Liver (tissue), 9 donors: ENCODE measurements around the gene SMIM1. TPM values are rescaled to one million over a fixed set of nuclear protein-coding genes. Genes with fewer than 3 reads are reported as not detected.

ENCODE experiments used
- DNase-seq: peaks from one replicate; pipeline ENCODE4 v3.0.0-alpha.2; 2017; ENCODE audit warnings: low spot score
- H3K27ac ChIP-seq, 2 donors: one replicate each; pipeline ENCODE4 v1.7.0; 2013; ENCODE audit warnings: inconsistent platforms in 2 of 2, low read length in 2 of 2, control low read depth in 1 of 2, low read depth in 1 of 2, mild to moderate bottlenecking in 1 of 2
- H3K27me3 ChIP-seq, 4 donors: one replicate each; pipeline versions ENCODE4 v1.6.1 to v1.7.0; 2013; ENCODE audit warnings: low read length in 3 of 4, inconsistent platforms in 1 of 4, mild to moderate bottlenecking in 1 of 4, moderate library complexity in 1 of 4; ENCODE audit not compliant: control insufficient read depth in 4 of 4, insufficient read depth in 4 of 4
- H3K36me3 ChIP-seq, 4 donors: one replicate each; pipeline versions ENCODE4 v1.6.1 to v1.7.0; 2013; ENCODE audit warnings: low read length in 3 of 4, mild to moderate bottlenecking in 3 of 4, low read depth in 1 of 4, moderate library complexity in 1 of 4; ENCODE audit not compliant: control insufficient read depth in 4 of 4, insufficient read depth in 3 of 4
- H3K4me1 ChIP-seq, 4 donors: one replicate each; pipeline versions ENCODE4 v1.6.1 to v1.7.0; 2013; ENCODE audit warnings: low read length in 3 of 4, mild to moderate bottlenecking in 3 of 4, moderate library complexity in 1 of 4; ENCODE audit not compliant: control insufficient read depth in 4 of 4, insufficient read depth in 4 of 4
- H3K4me3 ChIP-seq, 3 donors: one replicate each; pipeline versions ENCODE4 v1.6.1 to v1.7.0; 2013; ENCODE audit warnings: low read length in 3 of 3, control low read depth in 1 of 3, low read depth in 1 of 3, mild to moderate bottlenecking in 1 of 3
- H3K9ac ChIP-seq, 2 donors: one replicate each; pipeline ENCODE4 v1.7.0; 2013; ENCODE audit warnings: low read length in 2 of 2, mild to moderate bottlenecking in 2 of 2, moderate library complexity in 2 of 2, control low read depth in 1 of 2, low read depth in 1 of 2
- H3K9me3 ChIP-seq, 4 donors: one replicate each; pipeline versions ENCODE4 v1.6.1 to v1.7.0; 2013; ENCODE audit warnings: low read length in 3 of 4; ENCODE audit not compliant: control insufficient read depth in 4 of 4
- ATF3 ChIP-seq: IDR thresholded peaks from 2 replicates; pipeline ENCODE4 v1.6.1; 2016; ENCODE audit warnings: antibody characterized with exemption
- EGR1 ChIP-seq, 2 donors: IDR thresholded peaks; 2 replicates each; pipeline ENCODE4 v1.6.1; 2016 to 2018; ENCODE audit warnings: antibody characterized with exemption in 2 of 2, low read depth in 2 of 2
- FOXA1 ChIP-seq: IDR thresholded peaks from 2 replicates; pipeline ENCODE4 v1.6.1; 2016; ENCODE audit warnings: antibody characterized with exemption
- FOXA2 ChIP-seq: IDR thresholded peaks from 2 replicates; pipeline ENCODE4 v1.6.1; 2016; ENCODE audit warnings: antibody characterized with exemption
- GABPA ChIP-seq, 2 donors: IDR thresholded peaks in 1 of 2; conservative IDR thresholded peaks in 1 of 2; 2 replicates each; pipeline ENCODE4 v1.6.1; 2016; ENCODE audit warnings: antibody characterized with exemption in 2 of 2, mild to moderate bottlenecking in 1 of 2, moderate library complexity in 1 of 2
- HNF4A ChIP-seq, 2 donors: conservative IDR thresholded peaks; 2 replicates each; pipeline ENCODE4 v1.6.1; 2016; ENCODE audit warnings: antibody characterized with exemption in 2 of 2, mild to moderate bottlenecking in 2 of 2
- HNF4G ChIP-seq: IDR thresholded peaks from 2 replicates; pipeline ENCODE4 v1.6.1; 2016; ENCODE audit warnings: antibody characterized with exemption
- JUND ChIP-seq, 2 donors: IDR thresholded peaks; 2 replicates each; pipeline ENCODE4 v1.6.1; 2016; ENCODE audit warnings: antibody characterized with exemption in 2 of 2
- MAX ChIP-seq: IDR thresholded peaks from 2 replicates; pipeline ENCODE4 v1.6.1; 2016; ENCODE audit warnings: antibody characterized with exemption
- NR2F2 ChIP-seq: IDR thresholded peaks from 2 replicates; pipeline ENCODE4 v1.6.1; 2016; ENCODE audit warnings: antibody characterized with exemption
- RAD21 ChIP-seq, 2 donors: IDR thresholded peaks; 2 replicates each; pipeline ENCODE4 v1.6.1; 2016; ENCODE audit warnings: antibody characterized with exemption in 2 of 2, mild to moderate bottlenecking in 2 of 2
- RXRA ChIP-seq, 2 donors: IDR thresholded peaks; 2 replicates each; pipeline ENCODE4 v1.6.1; 2017 to 2018; ENCODE audit warnings: antibody characterized with exemption in 2 of 2, mild to moderate bottlenecking in 1 of 2
- SP1 ChIP-seq: IDR thresholded peaks from 2 replicates; pipeline ENCODE4 v1.6.1; 2018; ENCODE audit warnings: antibody characterized with exemption, mild to moderate bottlenecking
- TAF1 ChIP-seq: conservative IDR thresholded peaks from 2 replicates; pipeline ENCODE4 v1.6.1; 2016; ENCODE audit warnings: antibody characterized with exemption, mild to moderate bottlenecking
- YY1 ChIP-seq: IDR thresholded peaks from 2 replicates; pipeline ENCODE4 v1.6.1; 2016; ENCODE audit warnings: antibody characterized with exemption, mild to moderate bottlenecking
- ZBTB33 ChIP-seq: IDR thresholded peaks from 2 replicates; pipeline ENCODE4 v1.6.1; 2016; ENCODE audit warnings: antibody characterized with exemption
- WGBS: extraction: QIAGEN DNeasy Blood & Tissue Kit; methylation state at CpG from one replicate; pipeline ENCODE4 v1.1.7; 2013; 5-methylcytosine and 5-hydroxymethylcytosine counted together
- polyA plus RNA-seq, 2 donors: library from polyadenylated mRNA; stranded (reverse) in 1 of 2; unstranded in 1 of 2; fragments of 200-250 nt in 1 of 2; fragments of >200 nt in 1 of 2; fragmentation: Nextera tagmentation in 1 of 2; extraction: Ambion mirVana in 1 of 2; gene quantifications; one replicate each; pipeline versions ENCODE4 v1.2.1 to v1.2.3, GENCODE V29; 2013 to 2015
- total RNA-seq, 2 donors: library from RNA; depleted of rRNA; stranded (reverse); fragments of >200 nt; gene quantifications; one replicate each; pipeline ENCODE4 v1.2.3, GENCODE V29; 2014
- TF ChIP-seq, protein P1 (sequence below): fragments of 150-350 bp; IDR thresholded peaks from 2 replicates; pipeline ENCODE4 v1.5.1; 2017; ENCODE audit warnings: improper control_type of control experiment, low read depth, low read length; ENCODE audit not compliant: missing input control
- TF ChIP-seq, protein P2 (sequence below): IDR thresholded peaks from 2 replicates; pipeline ENCODE4 v1.6.1; 2016; ENCODE audit warnings: antibody characterized with exemption, mild to moderate bottlenecking
- donor health status: healthy.
- donor health status: healthy.
- donor health status: healthy.
- donor health status: healthy.
- donor health status: healthy.

The SMIM1 gene
- total and polyA plus RNA-seq, 4 donors = 1.8 to 82.9 (median 10.3) TPM

- WGBS = 89% methylated on average over 15 of the region's 15 CpGs
- peaks cover 0 to 66% (median 31%) of the 10 kb centered on the region in 4 donors for H3K36me3 ChIP-seq
- no peaks in the 10 kb centered on the region for H3K4me1 ChIP-seq
- H3K27me3 ChIP-seq = no peaks in the 10 kb centered on the region
- no peak for DNase-seq
- H3K9me3 ChIP-seq = no peaks in the 10 kb centered on the region
- no peak overlapping the region for H3K9ac ChIP-seq
- H3K27ac ChIP-seq = no peak overlapping the region
- TF ChIP-seq ZBTB33 (no peak), HNF4G (no peak), FOXA1 (no peak), SP1 (no peak), FOXA2 (no peak), NR2F2 (no peak), ATF3 (no peak)
- no peak overlapping the region for H3K4me3 ChIP-seq
Measured at GRCh38 chr1:3821908-3822307, 49.4 kb downstream of the SMIM1 start.

GRCh38 chr1:3822421-3822820 lies 49.9 kb downstream of the SMIM1 start:
- TF ChIP-seq HNF4G (no peak), YY1 (no peak), JUND (IDR thresholded peaks at IDR 0.05) (no peak), EGR1 (IDR thresholded peaks at IDR 0.05; ENCODE audit: low read depth in 2 of 2) (no peak), ZBTB33 (no peak), RXRA (IDR thresholded peaks at IDR 0.05) (no peak), ATF3 (no peak), SP1 (no peak), RAD21 (IDR thresholded peaks at IDR 0.05) (no peak), HNF4A (conservative IDR thresholded peaks at IDR 0.05) (no peak), FOXA1 (no peak), FOXA2 (no peak), TAF1 (no peak), GABPA (IDR thresholded peaks at IDR 0.05 in 1 of 2, conservative IDR thresholded peaks at IDR 0.05 in 1 of 2) (no peak), MAX (no peak), NR2F2 (no peak)
- TF ChIP-seq, protein P1, sequence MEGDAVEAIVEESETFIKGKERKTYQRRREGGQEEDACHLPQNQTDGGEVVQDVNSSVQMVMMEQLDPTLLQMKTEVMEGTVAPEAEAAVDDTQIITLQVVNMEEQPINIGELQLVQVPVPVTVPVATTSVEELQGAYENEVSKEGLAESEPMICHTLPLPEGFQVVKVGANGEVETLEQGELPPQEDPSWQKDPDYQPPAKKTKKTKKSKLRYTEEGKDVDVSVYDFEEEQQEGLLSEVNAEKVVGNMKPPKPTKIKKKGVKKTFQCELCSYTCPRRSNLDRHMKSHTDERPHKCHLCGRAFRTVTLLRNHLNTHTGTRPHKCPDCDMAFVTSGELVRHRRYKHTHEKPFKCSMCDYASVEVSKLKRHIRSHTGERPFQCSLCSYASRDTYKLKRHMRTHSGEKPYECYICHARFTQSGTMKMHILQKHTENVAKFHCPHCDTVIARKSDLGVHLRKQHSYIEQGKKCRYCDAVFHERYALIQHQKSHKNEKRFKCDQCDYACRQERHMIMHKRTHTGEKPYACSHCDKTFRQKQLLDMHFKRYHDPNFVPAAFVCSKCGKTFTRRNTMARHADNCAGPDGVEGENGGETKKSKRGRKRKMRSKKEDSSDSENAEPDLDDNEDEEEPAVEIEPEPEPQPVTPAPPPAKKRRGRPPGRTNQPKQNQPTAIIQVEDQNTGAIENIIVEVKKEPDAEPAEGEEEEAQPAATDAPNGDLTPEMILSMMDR = no peak
- TF ChIP-seq, protein P2, sequence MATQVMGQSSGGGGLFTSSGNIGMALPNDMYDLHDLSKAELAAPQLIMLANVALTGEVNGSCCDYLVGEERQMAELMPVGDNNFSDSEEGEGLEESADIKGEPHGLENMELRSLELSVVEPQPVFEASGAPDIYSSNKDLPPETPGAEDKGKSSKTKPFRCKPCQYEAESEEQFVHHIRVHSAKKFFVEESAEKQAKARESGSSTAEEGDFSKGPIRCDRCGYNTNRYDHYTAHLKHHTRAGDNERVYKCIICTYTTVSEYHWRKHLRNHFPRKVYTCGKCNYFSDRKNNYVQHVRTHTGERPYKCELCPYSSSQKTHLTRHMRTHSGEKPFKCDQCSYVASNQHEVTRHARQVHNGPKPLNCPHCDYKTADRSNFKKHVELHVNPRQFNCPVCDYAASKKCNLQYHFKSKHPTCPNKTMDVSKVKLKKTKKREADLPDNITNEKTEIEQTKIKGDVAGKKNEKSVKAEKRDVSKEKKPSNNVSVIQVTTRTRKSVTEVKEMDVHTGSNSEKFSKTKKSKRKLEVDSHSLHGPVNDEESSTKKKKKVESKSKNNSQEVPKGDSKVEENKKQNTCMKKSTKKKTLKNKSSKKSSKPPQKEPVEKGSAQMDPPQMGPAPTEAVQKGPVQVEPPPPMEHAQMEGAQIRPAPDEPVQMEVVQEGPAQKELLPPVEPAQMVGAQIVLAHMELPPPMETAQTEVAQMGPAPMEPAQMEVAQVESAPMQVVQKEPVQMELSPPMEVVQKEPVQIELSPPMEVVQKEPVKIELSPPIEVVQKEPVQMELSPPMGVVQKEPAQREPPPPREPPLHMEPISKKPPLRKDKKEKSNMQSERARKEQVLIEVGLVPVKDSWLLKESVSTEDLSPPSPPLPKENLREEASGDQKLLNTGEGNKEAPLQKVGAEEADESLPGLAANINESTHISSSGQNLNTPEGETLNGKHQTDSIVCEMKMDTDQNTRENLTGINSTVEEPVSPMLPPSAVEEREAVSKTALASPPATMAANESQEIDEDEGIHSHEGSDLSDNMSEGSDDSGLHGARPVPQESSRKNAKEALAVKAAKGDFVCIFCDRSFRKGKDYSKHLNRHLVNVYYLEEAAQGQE = no peak
- Histone ChIP-seq H3K9ac (no peak overlapping the region), H3K36me3 (peaks cover 0 to 69% (median 32%) of the 10 kb centered on the region in 4 donors), H3K9me3 (no peaks in the 10 kb centered on the region), H3K27ac (no peak overlapping the region), H3K4me1 (no peaks in the 10 kb centered on the region), H3K27me3 (no peaks in the 10 kb centered on the region), H3K4me3 (no peak overlapping the region)
- DNase-seq = no peak
- WGBS = 93% methylated on average over 16 of the region's 16 CpGs
